Fibroblast of skin of abdomen (primary cell): ENCODE measurements around the gene PERCC1.
"Not testable (repeated sequence)": the region's sequence is repeated elsewhere in the genome, so short reads cannot be mapped to it uniquely, and the experiment has no call there.

Experiments used
- DNase-seq: peaks from one replicate; pipeline ENCODE4 v3.0.0-alpha.2; 2013

PERCC1 gene

GRCh38 chr16:1435921-1436697 lies 5.2 kb downstream of the PERCC1 start:
- no peak for DNase-seq

- no peak for DNase-seq
Measured at GRCh38 chr16:1436731-1437355, 6.0 kb downstream of the PERCC1 start.

GRCh38 chr16:1437606-1438005 lies 6.7 kb downstream of the PERCC1 start:
- DNase-seq: no peak

- no peak for DNase-seq
Measured at GRCh38 chr16:1438229-1439057, 7.6 kb downstream of the PERCC1 start.

- DNase-seq: no peak
Measured at GRCh38 chr16:1439058-1439698, 8.3 kb downstream of the PERCC1 start.

GRCh38 chr16:1439699-1440074 lies 8.8 kb downstream of the PERCC1 start:
- DNase-seq: not testable (repeated sequence)

- no peak for DNase-seq
Measured at GRCh38 chr16:1441391-1441829, 10.5 kb downstream of the PERCC1 start.

GRCh38 chr16:1442697-1443096 lies 11.8 kb downstream of the PERCC1 start:
- DNase-seq: no peak

GRCh38 chr16:1443403-1443973 lies 12.6 kb downstream of the PERCC1 start:
- DNase-seq: no peak

- no peak for DNase-seq
Measured at GRCh38 chr16:1443980-1444729, 13.3 kb downstream of the PERCC1 start, which contains the start of gene CCDC154. CCDC154 (minus strand) TSS chr16:1444556; CDS start chr16:1444322, 234 bp downstream.

- no peak for DNase-seq
Measured at GRCh38 chr16:1444730-1445517, 14.0 kb downstream of the PERCC1 start.

- DNase-seq: no peak
Measured at GRCh38 chr16:1445518-1446203, 14.8 kb downstream of the PERCC1 start.

GRCh38 chr16:1446296-1447080 lies 15.6 kb downstream of the PERCC1 start:
- DNase-seq: no peak

GRCh38 chr16:1447965-1448364 lies 17.1 kb downstream of the PERCC1 start:
- no peak for DNase-seq

- no peak for DNase-seq
Measured at GRCh38 chr16:1448536-1449116, 17.7 kb downstream of the PERCC1 start.

GRCh38 chr16:1449201-1449788 lies 18.4 kb downstream of the PERCC1 start:
- no peak for DNase-seq

- no peak for DNase-seq
Measured at GRCh38 chr16:1450218-1450617, 19.3 kb downstream of the PERCC1 start.

- DNase-seq: no peak
Measured at GRCh38 chr16:1450841-1451240, 20.0 kb downstream of the PERCC1 start.
